Muscle layer of colon (tissue), 2 donors: ENCODE results near the gene SPIRE1.

Source experiments
- H3K27ac ChIP-seq: one replicate; pipeline ENCODE4 v1.7.0; 2013; ENCODE audit warnings: low read depth, mild to moderate bottlenecking, low read length, moderate library complexity
- H3K27me3 ChIP-seq, 2 donors: one replicate each; pipeline ENCODE4 v1.7.0; 2013; ENCODE audit warnings: low read length in 2 of 2, mild to moderate bottlenecking in 2 of 2; ENCODE audit not compliant: insufficient read depth in 2 of 2, control insufficient read depth in 1 of 2
- H3K36me3 ChIP-seq: one replicate; pipeline ENCODE4 v1.7.0; 2013; ENCODE audit warnings: mild to moderate bottlenecking, low read length; ENCODE audit not compliant: insufficient read depth
- H3K4me1 ChIP-seq: one replicate; pipeline ENCODE4 v1.7.0; 2013; ENCODE audit warnings: mild to moderate bottlenecking, low read length; ENCODE audit not compliant: insufficient read depth
- H3K4me3 ChIP-seq, 2 donors: one replicate each; pipeline ENCODE4 v1.7.0; 2013; ENCODE audit warnings: low read length in 2 of 2, low read depth in 1 of 2, mild to moderate bottlenecking in 1 of 2, moderate library complexity in 1 of 2
- H3K9ac ChIP-seq: one replicate; pipeline ENCODE4 v1.7.0; 2013; ENCODE audit warnings: low read length
- H3K9me3 ChIP-seq: one replicate; pipeline ENCODE4 v1.7.0; 2013; ENCODE audit warnings: mild to moderate bottlenecking, low read length
- donor health status: abdominal sarcoma.
- donor health status: Adenocarcinoma of cecum.

SPIRE1 gene

DNA sequence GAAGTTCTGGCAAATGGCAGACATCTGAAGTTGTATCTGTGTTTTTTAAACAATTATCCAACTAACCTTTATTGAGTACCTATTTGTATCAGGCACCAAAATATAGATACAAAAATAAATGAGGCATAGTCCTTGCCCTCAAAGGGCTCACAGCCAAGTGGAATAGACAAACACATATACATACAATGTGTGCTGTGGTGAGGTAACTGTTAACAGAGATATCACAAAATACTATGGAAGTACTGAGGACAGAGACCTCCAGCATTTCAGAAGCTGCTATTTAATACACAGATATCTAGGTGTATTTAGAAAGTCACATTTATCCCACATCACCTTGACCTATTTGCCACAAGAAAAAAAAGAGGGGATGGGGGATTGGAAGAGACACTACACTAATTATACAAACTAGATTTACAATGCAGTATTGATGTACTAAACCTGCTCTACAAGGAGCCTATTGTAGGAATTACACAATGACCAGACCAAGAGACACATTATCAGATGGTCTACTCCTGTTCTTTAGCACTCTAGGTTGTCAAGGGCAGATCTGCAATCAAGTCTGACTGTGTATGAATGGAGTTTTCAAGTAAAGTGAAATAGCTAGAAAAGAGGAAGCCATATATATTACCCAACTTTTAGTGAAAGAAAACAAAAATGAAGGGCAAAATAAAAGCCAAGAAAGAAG is 62.2 kb downstream of the SPIRE1 start:
- Histone ChIP-seq H3K4me3 (no peak overlapping the region), H3K4me1 (no peaks in the 10 kb centered on the region), H3K27ac (no peak overlapping the region)

GRCh38 chr18:12593866-12594265 is 64.0 kb downstream of the SPIRE1 start:
- no peak overlapping the region for H3K9ac ChIP-seq
- no peaks in the 10 kb centered on the region for H3K4me1 ChIP-seq
- H3K27ac ChIP-seq: no peak overlapping the region
- no peaks in the 10 kb centered on the region for H3K36me3 ChIP-seq
- H3K27me3 ChIP-seq: no peaks in the 10 kb centered on the region
- no peaks in the 10 kb centered on the region for H3K9me3 ChIP-seq
- H3K4me3 ChIP-seq: no peak overlapping the region

More for the DNA sequence above, 62.2 kb downstream of the SPIRE1 start:
- H3K9me3 ChIP-seq: no peaks in the 10 kb centered on the region
- no peak overlapping the region for H3K9ac ChIP-seq
- no peaks in the 10 kb centered on the region for H3K36me3 ChIP-seq
- H3K27me3 ChIP-seq: no peaks in the 10 kb centered on the region

DNA sequence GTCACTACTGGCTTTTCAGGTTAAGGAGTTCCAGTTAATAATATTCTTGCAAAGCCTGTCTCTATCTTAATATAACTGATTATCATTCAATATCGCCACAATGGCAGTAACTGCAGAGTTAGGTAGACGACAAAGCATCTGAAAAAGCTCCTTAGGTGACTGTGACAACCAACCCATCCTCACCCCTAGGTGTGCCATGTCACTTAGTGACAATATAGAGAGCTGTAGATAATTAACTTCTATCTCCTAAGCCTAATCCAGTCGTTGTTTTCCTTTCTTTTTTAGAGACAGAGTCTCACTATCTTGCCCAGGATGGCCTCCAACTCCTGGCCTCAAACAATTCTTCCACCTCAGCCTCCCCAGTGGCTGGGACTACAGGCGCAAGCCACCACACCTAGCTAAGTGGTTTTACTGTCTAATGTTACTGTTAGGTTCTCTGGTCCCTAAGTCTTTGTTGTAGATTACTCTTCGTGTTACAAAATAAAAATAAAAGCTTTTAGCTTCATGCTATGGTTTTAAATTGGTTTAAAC is 65.2 kb downstream of the SPIRE1 start:
- Histone ChIP-seq H3K27ac (no peak overlapping the region), H3K4me3 (no peak overlapping the region), H3K9me3 (no peaks in the 10 kb centered on the region), H3K9ac (no peak overlapping the region), H3K4me1 (no peaks in the 10 kb centered on the region), H3K27me3 (no peaks in the 10 kb centered on the region), H3K36me3 (no peaks in the 10 kb centered on the region)

DNA sequence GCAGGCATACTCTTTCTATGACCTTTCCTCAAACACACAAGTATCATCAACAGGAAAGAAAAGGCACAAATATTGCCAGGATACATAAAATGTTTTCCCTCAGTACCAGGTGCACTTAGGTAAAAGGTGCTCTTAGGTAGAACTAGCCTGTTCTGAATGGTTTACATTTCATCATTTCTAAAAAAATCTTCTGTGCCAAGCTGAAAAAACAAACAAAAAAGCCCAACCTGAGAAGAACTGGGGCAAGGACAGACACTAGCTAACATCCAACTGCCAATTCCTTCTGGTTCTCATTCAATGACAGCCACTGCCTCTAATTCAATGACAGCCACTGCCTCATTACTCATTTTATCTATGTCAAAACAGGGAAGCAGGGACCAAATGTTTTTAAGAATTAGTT is 68.5 kb downstream of the SPIRE1 start:
- H3K36me3 ChIP-seq: no peaks in the 10 kb centered on the region
- no peak overlapping the region for H3K9ac ChIP-seq
- no peaks in the 10 kb centered on the region for H3K4me1 ChIP-seq
- no peak overlapping the region for H3K27ac ChIP-seq
- no peaks in the 10 kb centered on the region for H3K9me3 ChIP-seq
- H3K4me3 ChIP-seq: no peak overlapping the region
- H3K27me3 ChIP-seq: no peaks in the 10 kb centered on the region

DNA sequence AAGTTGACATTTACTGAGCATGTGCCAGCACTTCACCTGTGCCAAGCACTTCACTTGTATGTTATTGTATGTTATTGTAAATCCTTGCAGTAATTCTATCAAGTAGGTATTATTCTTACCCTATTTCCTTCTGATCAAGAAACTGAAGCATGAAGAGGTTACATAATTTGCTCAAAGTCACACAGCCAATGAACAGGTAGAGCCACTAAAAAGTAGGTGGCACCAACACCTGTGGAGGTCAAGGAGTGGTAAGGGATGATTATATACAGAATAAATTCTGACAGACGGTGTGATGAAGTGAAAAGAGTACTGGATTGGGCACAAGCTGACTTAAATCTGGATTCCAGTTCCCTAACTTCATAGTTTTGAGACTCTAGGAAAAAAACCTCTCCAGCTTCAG is 71.0 kb downstream of the SPIRE1 start:
- H3K4me3 ChIP-seq: no peak overlapping the region
- H3K27me3 ChIP-seq: no peaks in the 10 kb centered on the region
- H3K9me3 ChIP-seq: no peaks in the 10 kb centered on the region
- no peaks in the 10 kb centered on the region for H3K4me1 ChIP-seq
- no peaks in the 10 kb centered on the region for H3K36me3 ChIP-seq
- H3K9ac ChIP-seq: no peak overlapping the region
- no peak overlapping the region for H3K27ac ChIP-seq

- H3K4me1 ChIP-seq: no peaks in the 10 kb centered on the region
- no peaks in the 10 kb centered on the region for H3K27me3 ChIP-seq
- no peak overlapping the region for H3K27ac ChIP-seq
- no peak overlapping the region for H3K9ac ChIP-seq
- no peaks in the 10 kb centered on the region for H3K9me3 ChIP-seq
- no peaks in the 10 kb centered on the region for H3K36me3 ChIP-seq
- H3K4me3 ChIP-seq: no peak overlapping the region
Observed at GRCh38 chr18:12585218-12585617, 72.7 kb downstream of the SPIRE1 start.

- H3K9me3 ChIP-seq: no peaks in the 10 kb centered on the region
- H3K4me3 ChIP-seq: no peak overlapping the region
- H3K4me1 ChIP-seq: no peaks in the 10 kb centered on the region
- H3K27me3 ChIP-seq: no peaks in the 10 kb centered on the region
- no peak overlapping the region for H3K9ac ChIP-seq
- H3K36me3 ChIP-seq: no peaks in the 10 kb centered on the region
- H3K27ac ChIP-seq: no peak overlapping the region
Observed at GRCh38 chr18:12580630-12581342, 77.1 kb downstream of the SPIRE1 start.

DNA sequence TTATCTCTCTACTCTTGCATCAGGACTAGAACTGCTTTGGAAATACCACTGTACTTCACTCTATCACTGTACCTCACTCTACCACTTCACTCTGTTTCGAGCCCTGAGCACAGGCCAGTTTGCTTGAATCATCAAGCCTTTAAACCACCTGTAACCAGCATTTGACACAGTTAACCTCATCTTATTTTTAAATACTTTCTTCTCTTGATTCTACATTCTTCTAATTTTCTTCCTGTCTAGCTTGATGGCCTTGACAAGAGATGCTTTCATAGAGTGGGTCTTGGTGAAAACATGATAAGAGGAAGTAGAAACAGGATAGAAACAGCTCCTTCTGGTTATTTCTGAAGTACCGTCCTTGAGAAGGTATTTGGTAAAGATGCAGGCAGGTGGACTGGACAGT is 78.1 kb downstream of the SPIRE1 start:
- no peaks in the 10 kb centered on the region for H3K27me3 ChIP-seq
- no peaks in the 10 kb centered on the region for H3K4me1 ChIP-seq
- H3K9me3 ChIP-seq: no peaks in the 10 kb centered on the region
- no peak overlapping the region for H3K9ac ChIP-seq
- H3K4me3 ChIP-seq: no peak overlapping the region
- no peaks in the 10 kb centered on the region for H3K36me3 ChIP-seq
- no peak overlapping the region for H3K27ac ChIP-seq

- Histone ChIP-seq H3K9ac (no peak overlapping the region), H3K36me3 (no peaks in the 10 kb centered on the region), H3K4me1 (no peaks in the 10 kb centered on the region)
Observed at GRCh38 chr18:12577848-12578247, 80.1 kb downstream of the SPIRE1 start.

DNA sequence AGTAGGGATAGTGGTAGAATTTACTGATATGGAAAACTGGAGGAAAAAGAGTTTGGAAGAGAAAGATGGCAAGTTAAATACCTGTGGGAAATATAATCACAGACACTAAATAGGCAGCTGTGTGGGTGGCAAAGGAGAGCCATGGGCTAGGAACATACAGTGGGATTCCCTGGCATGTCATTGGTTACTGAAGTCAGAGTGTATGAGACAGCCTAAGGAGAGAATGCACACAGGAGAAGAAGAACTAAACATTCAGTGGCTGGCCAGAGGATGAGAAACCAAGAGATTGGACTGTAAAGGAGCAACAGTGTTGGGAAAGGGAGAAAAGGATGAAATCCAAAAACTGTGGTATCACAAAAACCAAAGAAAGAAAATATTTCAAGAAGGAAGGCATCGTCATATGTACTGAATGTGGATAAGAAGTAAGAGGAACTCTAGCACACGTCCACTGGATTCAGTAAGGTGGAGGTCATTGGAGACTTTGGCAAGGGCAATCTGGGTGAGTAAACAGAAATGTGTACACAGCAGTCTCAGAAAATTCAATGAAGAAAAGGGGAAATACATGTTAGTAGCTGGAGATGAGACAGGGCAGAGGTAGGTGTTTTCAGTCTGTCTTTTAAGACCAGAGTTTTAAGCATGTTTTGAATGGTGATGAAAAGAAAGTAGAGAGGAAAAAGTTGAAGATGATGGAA is 83.3 kb downstream of the SPIRE1 start:
- Histone ChIP-seq H3K4me1 (no peaks in the 10 kb centered on the region), H3K9me3 (no peaks in the 10 kb centered on the region), H3K9ac (no peak overlapping the region), H3K36me3 (no peaks in the 10 kb centered on the region), H3K4me3 (no peak overlapping the region), H3K27me3 (no peaks in the 10 kb centered on the region), H3K27ac (no peak overlapping the region)

More at GRCh38 chr18:12577848-12578247, 80.1 kb downstream of the SPIRE1 start:
- H3K27ac ChIP-seq: no peak overlapping the region
- H3K9me3 ChIP-seq: no peaks in the 10 kb centered on the region
- H3K4me3 ChIP-seq: no peak overlapping the region
- H3K27me3 ChIP-seq: no peaks in the 10 kb centered on the region

DNA sequence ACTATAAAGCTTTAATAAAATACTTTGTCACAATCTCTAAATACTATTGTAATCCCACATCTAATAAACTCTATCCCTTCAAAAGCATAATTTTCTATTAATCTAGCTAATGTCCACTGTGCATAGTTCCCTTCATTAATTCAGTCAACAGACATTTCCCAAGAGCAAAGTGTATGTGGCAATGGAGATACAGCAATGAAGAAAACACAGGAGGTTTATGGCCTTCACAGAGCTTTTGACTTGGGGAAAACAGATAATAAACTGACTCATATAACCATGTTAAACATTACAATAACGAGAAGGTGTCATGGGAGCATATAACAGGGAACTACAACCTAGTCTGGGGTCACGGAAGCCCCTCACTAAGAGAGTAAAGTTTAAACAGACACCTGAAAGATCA is 86.3 kb downstream of the SPIRE1 start:
- Histone ChIP-seq H3K27ac (no peak overlapping the region), H3K9ac (no peak overlapping the region), H3K9me3 (no peaks in the 10 kb centered on the region), H3K36me3 (no peaks in the 10 kb centered on the region), H3K27me3 (no peaks in the 10 kb centered on the region), H3K4me1 (no peaks in the 10 kb centered on the region), H3K4me3 (no peak overlapping the region)
